ENCODE data around the gene GLOD5.

GRCh38 chrX:48751343-48751742 is 10.2 kb upstream of the GLOD5 start:
- TF ChIP-seq POLR2AphosphoS5 (IDR thresholded peaks at IDR 0.05; ENCODE audit: low read depth, low read length): no peak
- TF ChIP-seq TAF1 (IDR thresholded peaks at IDR 0.05; ENCODE audit: borderline replicate concordance, low read depth, low read length): no peak

Data from GM12892 (cell line).